Measurements from ENCODE around the gene KIF1C.

KIF1C gene

DNA sequence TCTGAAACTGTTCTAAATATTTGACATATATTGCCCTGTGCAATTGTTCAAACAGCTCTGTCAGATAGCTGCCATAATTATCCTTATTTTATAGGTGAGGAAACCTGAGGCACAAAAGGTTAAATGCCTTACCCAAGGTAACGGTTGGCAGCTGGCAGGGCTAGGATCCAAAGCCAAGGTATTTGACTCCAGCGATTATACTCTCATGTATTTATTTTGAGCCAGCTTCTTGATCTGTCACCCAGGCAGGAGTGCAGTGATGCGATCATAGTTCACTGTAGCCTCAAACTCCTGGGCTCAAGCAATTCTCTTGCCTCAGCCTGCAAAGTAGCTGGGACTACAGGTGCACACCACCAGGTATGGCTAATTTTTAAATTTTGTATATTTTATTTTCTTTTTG, 39.6 kb upstream of the KIF1C start:
- H3K27me3 ChIP-seq (ENCODE audit: low read depth, low read length): no peaks in the 10 kb centered on the region
- no peak overlapping the region for H3K27ac ChIP-seq (ENCODE audit: low read length)
- H3K4me3 ChIP-seq (ENCODE audit: low read depth in 1 of 2, low read length in 2 of 2): no peak overlapping the region
- no peaks in the 10 kb centered on the region for H3K9me3 ChIP-seq (ENCODE audit: control insufficient read depth in 1 of 2, low read length in 2 of 2)
- H3K36me3 ChIP-seq (ENCODE audit: control insufficient read depth in 1 of 2, insufficient read depth in 2 of 2, low read length in 2 of 2): peaks cover 13 to 29% of the 10 kb centered on the region in 2 donors
- no peaks in the 10 kb centered on the region for H3K4me1 ChIP-seq (ENCODE audit: control insufficient read depth in 1 of 2, insufficient read depth in 2 of 2, low read length in 2 of 2)

DNA sequence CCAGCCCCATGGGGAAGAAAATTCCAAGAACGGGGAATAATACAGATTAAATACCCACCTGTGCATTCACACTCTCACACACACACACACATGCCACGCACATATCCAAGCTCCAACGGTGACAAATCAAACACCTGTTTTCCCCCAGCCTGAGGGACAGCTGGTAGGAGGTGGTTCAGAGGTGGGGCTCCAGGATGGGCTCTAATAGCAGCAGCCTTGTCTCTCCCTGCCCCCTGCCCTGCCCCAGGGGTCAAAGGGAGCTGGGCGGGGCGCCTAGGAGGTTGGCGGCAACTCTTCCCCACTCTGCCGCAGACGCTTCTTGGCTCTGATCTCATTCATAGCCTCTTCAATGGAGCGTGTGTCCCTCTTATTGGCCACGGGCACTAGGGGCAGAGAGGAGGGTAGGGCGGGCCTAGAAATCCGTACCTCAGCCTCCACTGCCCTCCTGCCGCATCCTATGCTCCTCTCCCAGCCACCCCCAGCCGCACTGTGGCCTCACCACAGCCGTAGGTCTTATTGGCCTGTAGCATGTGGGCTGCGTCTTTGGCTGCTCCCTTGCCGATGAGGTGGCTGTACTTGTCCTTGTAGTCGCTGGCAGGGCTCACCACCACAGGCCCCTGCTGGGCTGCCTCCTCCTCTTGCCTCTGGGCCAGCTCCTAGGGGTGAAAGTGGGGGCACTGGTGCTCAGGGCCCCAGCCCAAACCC, 38.3 kb upstream of the KIF1C start:
- no peaks in the 10 kb centered on the region for H3K4me1 ChIP-seq (ENCODE audit: control insufficient read depth in 1 of 2, insufficient read depth in 2 of 2, low read length in 2 of 2)
- H3K27ac ChIP-seq (ENCODE audit: low read length): no peak overlapping the region
- H3K9me3 ChIP-seq (ENCODE audit: control insufficient read depth in 1 of 2, low read length in 2 of 2): no peaks in the 10 kb centered on the region
- no peaks in the 10 kb centered on the region for H3K27me3 ChIP-seq (ENCODE audit: low read depth, low read length)
- no peak overlapping the region for H3K4me3 ChIP-seq (ENCODE audit: low read depth in 1 of 2, low read length in 2 of 2)
- peaks cover 13 to 29% of the 10 kb centered on the region in 2 donors for H3K36me3 ChIP-seq (ENCODE audit: control insufficient read depth in 1 of 2, insufficient read depth in 2 of 2, low read length in 2 of 2)

DNA sequence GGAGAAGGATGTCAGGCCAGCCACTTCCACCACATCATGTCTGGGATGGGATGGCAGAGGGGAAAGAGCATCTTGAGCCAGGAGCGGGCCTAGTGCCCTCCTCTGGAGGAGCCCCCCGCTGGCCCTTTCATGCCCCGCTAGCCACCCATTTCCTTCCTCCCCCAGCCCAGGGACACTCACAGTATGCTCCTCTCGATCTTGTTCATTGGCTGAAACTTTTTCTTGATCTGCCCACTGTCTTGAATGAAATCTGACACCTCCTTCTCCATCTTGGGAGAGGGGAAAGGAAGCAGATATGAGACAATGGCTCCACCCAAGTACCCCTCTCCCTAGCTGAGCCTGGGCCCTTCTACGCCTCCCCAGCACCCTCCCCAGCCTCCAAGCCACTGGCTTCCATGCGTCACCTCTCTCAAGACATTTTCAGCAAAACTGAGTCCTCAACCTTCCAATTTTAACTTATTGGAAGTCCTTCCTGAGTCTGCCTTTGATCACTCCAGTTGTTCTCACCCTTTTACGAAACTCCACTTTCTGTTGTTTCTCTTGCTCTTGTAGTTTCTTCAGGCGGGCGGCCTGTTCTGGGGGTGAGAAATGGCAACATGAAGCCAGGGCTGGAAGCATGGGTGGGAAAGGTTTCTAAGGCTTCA, 37.3 kb upstream of the KIF1C start:
- Histone ChIP-seq H3K27me3 (ENCODE audit: low read depth, low read length) (no peaks in the 10 kb centered on the region), H3K4me3 (ENCODE audit: low read depth in 1 of 2, low read length in 2 of 2) (no peak overlapping the region), H3K27ac (ENCODE audit: low read length) (no peak overlapping the region), H3K36me3 (ENCODE audit: control insufficient read depth in 1 of 2, insufficient read depth in 2 of 2, low read length in 2 of 2) (peaks cover 13 to 29% of the 10 kb centered on the region in 2 donors), H3K4me1 (ENCODE audit: control insufficient read depth in 1 of 2, insufficient read depth in 2 of 2, low read length in 2 of 2) (peaks cover 0 to 2% of the 10 kb centered on the region in 2 donors), H3K9me3 (ENCODE audit: control insufficient read depth in 1 of 2, low read length in 2 of 2) (no peaks in the 10 kb centered on the region)

DNA sequence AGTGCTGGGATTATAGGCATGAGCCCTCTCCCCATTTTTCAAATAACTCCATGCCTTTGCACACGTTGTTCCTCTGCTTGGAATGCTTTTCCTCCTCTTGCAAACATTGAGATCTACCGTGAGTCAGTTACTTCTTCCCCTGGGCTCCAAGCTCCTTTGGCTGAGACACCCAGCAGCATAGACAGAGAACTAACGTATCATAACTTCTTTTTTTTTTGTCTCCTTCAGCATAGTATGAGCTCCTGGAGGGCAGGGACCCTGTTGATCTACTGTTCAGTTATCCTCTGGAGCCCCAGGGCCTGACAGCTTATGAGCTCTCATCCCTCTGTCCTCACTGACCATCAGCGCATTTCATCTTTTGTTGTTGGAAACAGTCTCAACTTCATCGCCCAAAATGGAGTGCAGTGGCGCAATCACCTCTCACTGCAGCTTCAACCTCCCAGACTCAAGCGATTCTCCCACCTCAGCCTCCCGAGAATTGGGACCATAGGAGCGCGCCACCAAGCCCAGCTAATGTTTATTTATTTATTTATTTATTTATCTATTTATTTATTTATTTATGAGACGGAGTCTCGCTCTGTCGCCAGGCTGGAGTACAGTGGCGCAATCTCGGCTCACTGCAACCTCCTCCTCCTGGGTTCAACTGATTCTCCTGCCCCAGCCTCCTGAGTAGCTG, 32.3 kb upstream of the KIF1C start:
- Histone ChIP-seq H3K27ac (ENCODE audit: low read length) (no peak overlapping the region), H3K4me3 (ENCODE audit: low read depth in 1 of 2, low read length in 2 of 2) (no peak overlapping the region), H3K27me3 (ENCODE audit: low read depth, low read length) (no peaks in the 10 kb centered on the region), H3K36me3 (ENCODE audit: control insufficient read depth in 1 of 2, insufficient read depth in 2 of 2, low read length in 2 of 2) (peaks cover 17 to 20% of the 10 kb centered on the region in 2 donors), H3K9me3 (ENCODE audit: control insufficient read depth in 1 of 2, low read length in 2 of 2) (no peaks in the 10 kb centered on the region), H3K4me1 (ENCODE audit: control insufficient read depth in 1 of 2, insufficient read depth in 2 of 2, low read length in 2 of 2) (peaks cover 15 to 25% of the 10 kb centered on the region in 2 donors)

DNA sequence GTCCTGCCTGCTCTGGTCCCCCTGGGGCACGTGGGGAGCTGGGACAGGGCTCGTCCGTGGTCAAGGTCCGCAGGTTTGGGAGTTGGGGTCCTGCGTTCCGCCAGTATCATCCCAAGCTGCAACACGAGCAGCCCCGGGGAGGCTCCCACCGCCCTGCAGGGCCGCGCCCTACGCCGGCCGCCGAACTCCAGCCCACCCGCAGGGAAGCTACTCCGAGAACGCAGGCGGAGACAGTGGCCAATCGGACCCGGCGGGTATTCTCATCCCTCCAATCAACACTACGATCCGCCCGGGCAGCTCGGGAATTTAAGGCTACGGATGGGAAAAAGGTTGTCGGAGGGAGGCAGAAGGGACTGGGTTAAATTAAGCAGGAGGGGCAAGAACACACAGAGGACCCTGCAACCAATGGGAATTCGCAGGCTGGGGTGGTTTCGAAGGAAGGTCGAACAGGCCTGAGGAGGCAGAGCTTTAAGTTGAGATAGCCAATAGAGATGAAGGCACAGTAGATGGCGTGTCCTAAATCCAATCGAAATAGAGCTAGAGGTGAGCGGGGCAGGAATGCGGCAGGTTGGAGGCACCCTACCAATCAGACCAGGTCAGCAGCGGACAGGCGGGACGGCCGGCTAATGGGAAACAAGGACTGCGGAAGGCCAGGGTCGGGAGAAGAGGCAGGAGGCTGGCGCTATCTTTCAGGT, 30.8 kb upstream of the KIF1C start:
- Histone ChIP-seq H3K27ac (ENCODE audit: low read length) (peak overlapping the region; percentile 98), H3K9me3 (ENCODE audit: control insufficient read depth in 1 of 2, low read length in 2 of 2) (no peaks in the 10 kb centered on the region), H3K27me3 (ENCODE audit: low read depth, low read length) (no peaks in the 10 kb centered on the region), H3K4me3 (ENCODE audit: low read depth in 1 of 2, low read length in 2 of 2) (peak overlapping the region; percentile 72 to 90), H3K4me1 (ENCODE audit: control insufficient read depth in 1 of 2, insufficient read depth in 2 of 2, low read length in 2 of 2) (peaks cover 15 to 32% of the 10 kb centered on the region in 2 donors), H3K36me3 (ENCODE audit: control insufficient read depth in 1 of 2, insufficient read depth in 2 of 2, low read length in 2 of 2) (peaks cover 13 to 16% of the 10 kb centered on the region in 2 donors)

DNA sequence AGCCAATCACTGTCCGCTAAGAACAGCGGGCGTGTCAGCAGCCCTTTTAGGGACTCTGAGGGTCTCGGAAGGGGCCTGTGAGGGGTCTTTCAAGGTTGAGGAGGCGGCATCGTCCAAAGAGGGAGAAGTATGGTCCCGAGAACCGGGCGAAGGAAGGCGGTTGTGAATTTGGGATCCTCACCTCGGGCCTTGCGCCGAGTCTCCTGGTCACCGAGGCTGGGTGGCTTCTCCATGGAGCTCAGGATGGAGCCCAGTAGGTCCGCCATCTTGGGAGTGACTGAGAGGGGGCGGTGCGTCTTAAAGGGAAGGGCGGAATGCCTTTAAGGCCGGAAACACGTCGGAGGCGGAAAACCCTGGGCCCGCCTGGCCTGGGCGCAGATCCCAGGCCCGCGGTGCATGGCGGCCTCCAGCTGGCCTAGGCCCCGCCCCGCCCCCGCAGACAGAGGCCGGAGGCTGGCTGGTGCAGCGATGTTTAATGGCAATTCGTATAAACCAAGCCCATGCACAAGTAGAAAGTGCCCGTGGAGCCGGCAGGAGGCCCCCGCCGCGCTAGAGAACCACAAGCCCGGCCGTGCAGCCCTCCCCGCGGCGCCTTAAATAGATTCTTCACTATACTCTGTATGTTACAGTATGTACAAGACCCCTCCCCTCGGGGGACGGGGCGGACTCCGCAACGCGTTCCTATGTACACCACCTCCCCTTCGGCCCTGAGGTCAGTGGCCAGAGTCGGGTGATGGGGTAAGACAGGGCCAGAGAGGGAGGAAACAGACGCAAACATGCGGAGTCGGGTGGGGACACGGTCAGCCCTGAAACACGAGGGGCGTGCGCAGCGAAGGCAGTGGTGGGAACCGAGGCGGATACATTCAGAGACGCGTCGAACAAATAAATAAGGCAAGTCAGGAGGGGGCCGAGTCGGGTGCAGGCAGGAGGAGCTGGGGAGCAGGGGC, 29.9 kb upstream of the KIF1C start, which contains the start of gene SPAG7:
SPAG7 (minus strand) TSS at position 279 of the 947 bp plus-strand sequence; CDS start at position 266, 13 bp downstream.
- peaks cover 15 to 33% of the 10 kb centered on the region in 2 donors for H3K4me1 ChIP-seq (ENCODE audit: control insufficient read depth in 1 of 2, insufficient read depth in 2 of 2, low read length in 2 of 2)

DNA sequence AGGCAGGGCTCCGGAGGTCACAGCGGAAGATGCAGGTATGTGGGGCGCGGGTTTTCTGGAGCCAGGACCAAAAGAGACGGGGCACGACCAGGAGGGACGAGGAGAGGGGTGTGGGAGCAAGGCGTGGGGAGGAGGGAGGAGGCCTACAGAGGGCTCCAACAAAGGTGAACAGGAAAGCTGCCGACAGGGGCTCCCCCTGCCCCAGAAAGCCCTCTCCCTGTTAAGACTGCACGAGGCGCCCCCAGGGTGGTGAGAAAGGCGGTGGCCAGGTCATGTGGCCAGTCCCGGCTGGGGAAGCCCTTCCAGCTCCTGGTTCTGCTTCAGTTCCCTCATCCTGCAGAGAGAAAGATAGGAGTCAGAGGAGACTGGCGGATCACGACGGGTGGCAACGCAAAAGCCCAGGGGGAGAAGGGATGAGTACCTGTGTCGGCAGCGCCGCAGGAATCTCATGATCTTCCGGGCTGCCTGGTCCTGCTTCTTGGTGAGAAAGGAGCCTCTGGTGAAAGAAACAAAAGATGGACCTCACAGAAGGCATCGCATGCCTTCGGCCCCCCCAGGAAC, 29.2 kb upstream of the KIF1C start:
- peak overlapping the region; percentile 89 for H3K27ac ChIP-seq (ENCODE audit: low read length)
- no peaks in the 10 kb centered on the region for H3K27me3 ChIP-seq (ENCODE audit: low read depth, low read length)
- H3K4me1 ChIP-seq (ENCODE audit: control insufficient read depth in 1 of 2, insufficient read depth in 2 of 2, low read length in 2 of 2): peaks cover 15 to 40% of the 10 kb centered on the region in 2 donors
- H3K36me3 ChIP-seq (ENCODE audit: control insufficient read depth in 1 of 2, insufficient read depth in 2 of 2, low read length in 2 of 2): peaks cover 28 to 32% of the 10 kb centered on the region in 2 donors
- H3K4me3 ChIP-seq (ENCODE audit: low read depth in 1 of 2, low read length in 2 of 2): peak overlapping the region; percentile 72 to 90
- no peaks in the 10 kb centered on the region for H3K9me3 ChIP-seq (ENCODE audit: control insufficient read depth in 1 of 2, low read length in 2 of 2)

More for the DNA sequence above, 29.9 kb upstream of the KIF1C start, which contains the start of gene SPAG7:
- no peaks in the 10 kb centered on the region for H3K27me3 ChIP-seq (ENCODE audit: low read depth, low read length)
- peak within 1 kb of the TSS; percentile 98 for H3K27ac ChIP-seq (ENCODE audit: low read length)
- no peaks in the 10 kb centered on the region for H3K9me3 ChIP-seq (ENCODE audit: control insufficient read depth in 1 of 2, low read length in 2 of 2)
- H3K4me3 ChIP-seq (ENCODE audit: low read depth in 1 of 2, low read length in 2 of 2): peak within 1 kb of the TSS; percentile 72 to 90
- peaks cover 22 to 24% of the 10 kb centered on the region in 2 donors for H3K36me3 ChIP-seq (ENCODE audit: control insufficient read depth in 1 of 2, insufficient read depth in 2 of 2, low read length in 2 of 2)

DNA sequence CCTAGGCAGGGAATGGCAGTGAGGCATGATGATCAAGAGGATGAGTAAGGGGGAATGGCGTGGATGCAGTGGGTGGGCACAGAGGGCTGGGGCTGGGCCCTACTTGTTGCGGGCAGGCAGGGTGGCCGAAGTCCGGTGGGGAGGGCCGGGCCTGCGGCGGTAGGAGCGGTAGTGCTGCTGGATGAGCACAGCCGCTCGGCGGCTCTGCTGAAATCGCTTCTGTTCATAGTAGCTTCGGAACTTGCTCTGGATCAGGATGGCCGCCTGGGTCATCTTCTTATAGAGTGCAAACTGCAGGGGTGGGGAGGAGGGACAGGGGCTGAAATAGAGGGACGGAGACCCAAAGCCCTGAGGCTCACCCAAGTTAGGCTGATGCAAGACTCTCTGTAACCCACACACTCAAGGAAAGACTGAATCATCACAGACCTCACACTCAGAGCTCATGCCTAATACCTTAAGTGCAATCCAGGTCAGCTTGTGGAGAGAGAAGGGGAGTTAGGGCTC, 28.7 kb upstream of the KIF1C start:
- no peaks in the 10 kb centered on the region for H3K9me3 ChIP-seq (ENCODE audit: control insufficient read depth in 1 of 2, low read length in 2 of 2)
- peaks cover 32 to 36% of the 10 kb centered on the region in 2 donors for H3K36me3 ChIP-seq (ENCODE audit: control insufficient read depth in 1 of 2, insufficient read depth in 2 of 2, low read length in 2 of 2)
- H3K4me1 ChIP-seq (ENCODE audit: control insufficient read depth in 1 of 2, insufficient read depth in 2 of 2, low read length in 2 of 2): peaks cover 15 to 46% of the 10 kb centered on the region in 2 donors
- H3K27ac ChIP-seq (ENCODE audit: low read length): peak overlapping the region; percentile 89
- peak overlapping the region; percentile 72 to 90 for H3K4me3 ChIP-seq (ENCODE audit: low read depth in 1 of 2, low read length in 2 of 2)
- H3K27me3 ChIP-seq (ENCODE audit: low read depth, low read length): no peaks in the 10 kb centered on the region

DNA sequence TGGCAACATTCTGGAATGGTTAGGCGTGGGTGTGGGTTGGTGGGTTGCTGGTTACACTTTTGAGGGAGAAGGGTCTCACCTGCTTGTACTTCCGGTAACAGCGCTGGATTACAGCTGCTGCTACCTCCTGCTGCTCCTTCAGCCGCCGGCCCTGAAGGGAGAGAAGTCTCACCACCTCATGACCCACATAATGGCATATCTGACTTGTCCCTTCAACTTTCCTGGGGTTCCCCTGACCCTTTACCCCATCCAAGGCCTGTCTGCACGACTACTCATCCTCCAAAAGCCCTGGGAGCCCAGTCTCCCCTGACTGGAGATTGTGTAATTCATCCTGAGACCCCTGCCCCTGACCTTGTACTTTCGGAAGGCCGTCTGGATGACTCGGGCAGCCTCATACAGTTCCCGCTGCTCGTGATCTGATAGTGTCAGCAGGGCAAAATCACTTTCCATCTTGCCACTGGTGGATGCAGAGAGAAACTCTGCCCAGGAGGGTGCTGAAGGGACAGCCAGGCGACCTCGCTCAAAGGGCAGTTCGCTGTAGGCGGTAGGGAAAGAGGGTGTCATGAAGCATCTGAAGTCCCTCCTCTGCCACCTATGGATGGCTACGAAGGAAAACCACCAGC, 28.1 kb upstream of the KIF1C start:
- Histone ChIP-seq H3K9me3 (ENCODE audit: control insufficient read depth in 1 of 2, low read length in 2 of 2) (no peaks in the 10 kb centered on the region), H3K27me3 (ENCODE audit: low read depth, low read length) (no peaks in the 10 kb centered on the region), H3K27ac (ENCODE audit: low read length) (peak overlapping the region; percentile 89), H3K4me3 (ENCODE audit: low read depth in 1 of 2, low read length in 2 of 2) (peak overlapping the region; percentile 72 to 90), H3K36me3 (ENCODE audit: control insufficient read depth in 1 of 2, insufficient read depth in 2 of 2, low read length in 2 of 2) (peaks cover 35 to 41% of the 10 kb centered on the region in 2 donors), H3K4me1 (ENCODE audit: control insufficient read depth in 1 of 2, insufficient read depth in 2 of 2, low read length in 2 of 2) (peaks cover 15 to 47% of the 10 kb centered on the region in 2 donors)

Data from muscle layer of duodenum (tissue), 2 donors.